ENCODE results near the gene C13orf46.

C13orf46 gene

DNA sequence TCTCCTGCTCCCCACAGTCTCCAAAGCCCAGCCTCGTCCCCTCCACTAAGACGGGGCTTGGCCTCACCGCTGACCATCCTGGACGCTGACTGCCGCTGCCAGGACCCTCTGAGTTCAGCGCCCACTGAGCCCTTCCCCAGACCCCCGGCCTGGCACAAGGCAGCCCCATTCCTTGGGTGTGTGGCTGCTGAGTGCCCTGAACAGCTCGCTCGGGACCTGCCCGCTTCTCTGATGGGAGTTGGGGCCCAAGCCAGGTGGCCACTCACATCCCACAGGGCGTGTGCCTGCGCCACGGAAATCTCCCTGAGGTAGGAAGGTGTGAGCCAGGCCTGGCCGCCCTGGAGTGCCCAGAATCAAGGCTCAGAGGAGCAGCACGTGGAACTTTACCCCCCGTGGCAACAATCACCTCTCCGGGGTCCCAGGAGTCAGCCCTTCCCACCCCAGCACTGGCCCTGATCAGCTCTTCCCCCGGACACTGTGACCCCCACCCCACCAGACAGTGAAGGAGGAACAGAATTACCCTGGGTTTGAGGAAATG is 20.8 kb downstream of the C13orf46 start:
- no peak for FAIRE-seq

DNA sequence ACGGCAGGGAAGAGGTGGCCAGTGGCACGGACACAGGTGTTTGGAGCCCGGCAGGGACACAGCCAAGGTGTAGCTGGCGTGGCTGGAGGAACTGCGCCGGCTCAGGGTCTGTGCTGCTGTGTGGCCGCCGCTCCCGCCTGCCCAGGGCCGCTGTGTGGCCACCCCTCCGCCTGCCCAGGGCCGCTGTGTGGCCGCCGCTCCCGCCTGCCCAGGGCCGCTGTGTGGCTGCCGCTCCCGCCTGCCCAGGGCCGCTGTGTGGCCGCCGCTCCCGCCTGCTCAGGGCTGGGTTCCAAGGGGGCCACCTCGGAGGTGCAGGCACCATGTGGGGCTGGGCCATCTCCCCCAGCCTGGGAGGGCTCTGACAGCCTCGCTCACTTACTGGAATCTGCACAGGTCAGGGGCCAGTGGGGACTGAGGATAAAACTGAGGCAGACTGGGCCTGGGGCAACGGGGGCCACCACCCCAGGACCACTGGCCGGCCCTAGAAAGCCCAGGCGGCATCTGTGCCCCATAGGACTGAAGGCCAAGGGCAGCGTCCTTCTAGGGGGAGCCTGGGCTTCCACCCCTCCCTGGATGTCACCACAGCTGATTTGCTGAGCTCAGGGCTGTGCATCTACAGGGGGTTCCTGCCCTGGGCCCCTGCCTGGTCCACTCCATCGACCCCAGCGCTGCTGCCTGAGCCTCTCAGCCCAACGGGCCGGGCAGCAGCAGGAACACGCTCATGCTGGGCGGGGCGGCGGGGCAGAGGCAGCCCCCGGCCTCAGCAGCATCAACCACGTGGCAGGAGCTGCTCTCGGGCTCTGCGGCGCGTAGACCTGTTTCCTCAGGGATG is 21.5 kb downstream of the C13orf46 start:
- no peak for FAIRE-seq

DNA sequence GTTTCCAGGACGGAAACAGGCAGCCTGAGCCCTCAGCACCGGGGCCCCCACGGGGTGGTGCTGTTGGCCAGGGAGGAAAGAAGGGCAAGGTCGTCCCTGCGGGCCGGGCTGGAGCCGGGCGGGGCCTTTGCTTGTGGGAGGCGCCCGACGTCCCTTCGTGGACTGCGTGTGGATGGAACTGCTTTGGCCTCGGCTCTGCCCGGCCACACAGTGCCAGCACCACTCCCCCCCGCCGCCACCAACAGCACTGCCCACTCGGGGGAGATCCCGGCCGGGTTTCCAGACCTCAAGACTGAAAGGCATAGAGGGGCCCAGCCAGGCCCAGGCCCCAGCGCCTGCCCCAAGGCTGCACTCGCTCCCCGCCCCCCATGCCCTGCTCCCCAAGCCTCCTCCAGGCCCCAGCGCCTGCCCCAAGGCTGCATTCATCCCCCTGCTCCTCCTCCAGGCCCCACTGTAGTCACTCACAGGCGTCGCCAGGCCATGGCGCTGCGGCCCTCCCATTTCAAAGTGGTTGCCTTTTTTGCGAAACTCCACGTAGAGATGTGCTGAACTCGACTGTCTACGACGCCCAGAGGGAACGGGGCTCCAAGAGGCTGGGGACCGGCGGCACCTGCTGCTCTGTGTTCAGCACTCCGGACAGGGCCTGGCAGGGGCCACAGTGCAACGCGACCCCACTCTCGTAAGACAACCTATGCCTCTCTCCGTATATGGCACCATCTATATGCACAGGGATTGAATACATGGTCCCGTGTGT is 22.5 kb downstream of the C13orf46 start:
- no peak for FAIRE-seq

DNA sequence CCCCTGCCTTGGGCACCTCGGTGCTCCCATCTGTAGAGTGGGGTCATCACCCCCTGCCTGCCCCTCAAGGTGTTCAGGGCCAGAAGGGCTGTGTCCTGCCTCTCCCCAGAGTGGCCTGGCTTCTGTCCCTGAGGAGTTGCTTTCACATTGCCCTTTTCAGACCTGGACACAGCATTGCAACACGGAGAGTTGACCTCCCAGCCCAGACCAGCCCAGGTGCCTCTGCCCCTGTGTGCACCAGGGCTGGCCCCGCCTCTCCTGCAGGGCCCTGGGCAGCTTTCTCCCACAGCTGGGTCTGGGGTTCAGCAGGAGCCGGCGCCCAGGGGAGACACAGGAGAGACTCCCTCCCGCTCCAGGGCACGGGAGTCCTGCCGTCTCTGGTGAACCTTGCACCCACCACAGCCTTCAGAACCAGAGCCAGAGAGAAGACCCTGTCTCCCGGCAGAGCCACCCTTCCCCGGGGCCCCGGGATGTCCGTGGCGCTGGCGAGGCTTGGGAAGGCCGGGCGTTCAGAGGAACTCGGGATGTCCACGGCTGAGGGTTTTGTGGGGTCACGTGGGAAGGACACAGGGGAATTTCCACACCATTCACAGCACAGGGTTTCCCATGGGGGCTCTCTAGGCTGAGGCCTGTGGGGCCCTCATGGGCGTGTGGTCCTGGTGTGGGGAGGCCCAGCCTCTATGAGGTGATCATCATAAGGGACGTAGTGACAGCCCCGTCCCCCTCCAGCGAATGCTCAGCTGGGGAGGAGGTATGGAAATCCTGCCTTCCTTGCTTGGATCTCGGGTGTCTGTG is 23.2 kb downstream of the C13orf46 start:
- no peak for FAIRE-seq

DNA sequence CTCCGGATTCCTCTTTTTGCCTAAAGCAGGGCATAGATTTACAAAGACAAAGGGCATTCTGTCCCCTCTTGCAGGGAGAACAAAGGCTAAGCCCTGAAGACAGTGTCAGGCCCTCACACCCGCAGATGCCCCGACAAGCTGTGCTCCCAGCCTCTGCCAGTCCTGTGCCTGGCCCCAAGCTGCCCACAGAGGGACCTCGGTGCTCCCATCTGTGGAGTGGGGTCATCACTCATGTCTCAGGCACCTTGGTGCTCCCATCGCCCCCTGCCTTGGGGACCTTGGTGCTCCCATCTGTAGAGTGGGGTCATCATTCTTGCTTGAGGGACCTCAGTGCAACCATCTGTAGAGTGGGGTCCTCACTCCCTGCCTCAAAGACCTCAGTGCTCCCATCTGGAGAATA is 24.3 kb downstream of the C13orf46 start:
- FAIRE-seq: no peak

DNA sequence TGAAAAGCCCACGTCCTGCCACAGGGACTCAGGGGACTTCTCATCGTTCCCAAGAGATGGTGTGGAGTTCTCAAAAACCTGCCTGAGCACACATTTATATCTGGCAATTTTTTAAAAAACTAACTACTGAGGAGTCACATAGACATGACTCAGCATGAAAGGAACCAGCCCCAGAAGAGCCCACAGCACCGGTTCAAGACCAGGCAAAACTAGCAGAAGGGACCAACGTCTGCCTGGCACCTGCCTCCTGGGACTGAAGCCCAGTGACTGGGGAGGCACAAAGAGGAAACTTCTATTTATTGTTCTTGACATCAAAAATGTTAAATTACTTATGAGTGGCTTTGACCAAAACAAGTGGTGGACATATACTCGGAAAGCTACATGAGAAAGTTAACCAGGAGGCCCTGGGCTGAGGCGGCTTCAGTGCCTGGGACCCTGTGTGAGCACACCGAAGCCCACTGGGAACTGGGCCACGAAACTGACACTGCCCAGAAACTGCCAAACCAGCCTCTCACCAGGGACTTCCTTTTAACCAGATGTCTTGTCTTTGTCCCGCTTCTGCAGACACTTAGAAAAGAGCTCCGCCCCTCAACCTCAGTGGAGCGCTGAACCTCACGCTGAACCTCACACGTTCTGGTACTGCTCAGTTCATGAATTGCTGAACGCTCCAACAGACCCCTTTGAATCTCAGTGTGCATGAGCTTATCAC is 25.7 kb downstream of the C13orf46 start:
- FAIRE-seq: no peak

DNA sequence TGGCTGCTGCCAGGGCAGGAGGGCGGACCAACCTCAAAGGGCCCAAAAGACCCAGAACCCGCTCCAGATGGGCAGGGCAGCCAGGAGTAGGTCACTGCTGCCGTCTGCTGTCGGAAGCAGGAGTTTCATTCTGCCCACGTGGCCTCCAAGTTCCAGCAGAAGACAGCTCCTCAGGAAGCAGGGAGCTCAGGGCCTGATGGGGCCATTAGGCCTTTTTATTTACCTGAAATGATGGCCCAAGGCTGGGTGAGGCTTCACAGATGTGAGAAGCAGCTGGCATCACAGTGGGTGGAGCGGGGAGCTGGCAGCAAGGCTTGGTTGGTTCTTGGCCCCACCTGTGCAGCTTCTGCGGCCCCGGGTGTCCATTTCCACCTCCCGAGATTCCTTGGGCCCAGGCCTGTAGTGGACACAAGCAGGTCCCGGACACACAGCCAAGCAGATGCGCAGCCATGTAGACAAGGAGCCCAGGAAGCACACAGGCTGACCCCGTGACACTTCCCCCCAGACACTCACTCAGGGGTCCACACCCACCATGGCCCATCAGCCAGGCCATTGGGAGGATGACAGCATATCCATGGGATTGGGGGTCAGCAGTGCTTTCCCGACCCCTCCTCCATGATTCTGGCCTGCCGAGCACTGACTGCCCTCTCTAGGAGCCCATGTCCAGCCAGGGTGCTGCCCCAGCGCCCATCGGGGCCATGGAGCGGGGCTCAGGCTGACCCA is 26.4 kb downstream of the C13orf46 start:
- FAIRE-seq: no peak

DNA sequence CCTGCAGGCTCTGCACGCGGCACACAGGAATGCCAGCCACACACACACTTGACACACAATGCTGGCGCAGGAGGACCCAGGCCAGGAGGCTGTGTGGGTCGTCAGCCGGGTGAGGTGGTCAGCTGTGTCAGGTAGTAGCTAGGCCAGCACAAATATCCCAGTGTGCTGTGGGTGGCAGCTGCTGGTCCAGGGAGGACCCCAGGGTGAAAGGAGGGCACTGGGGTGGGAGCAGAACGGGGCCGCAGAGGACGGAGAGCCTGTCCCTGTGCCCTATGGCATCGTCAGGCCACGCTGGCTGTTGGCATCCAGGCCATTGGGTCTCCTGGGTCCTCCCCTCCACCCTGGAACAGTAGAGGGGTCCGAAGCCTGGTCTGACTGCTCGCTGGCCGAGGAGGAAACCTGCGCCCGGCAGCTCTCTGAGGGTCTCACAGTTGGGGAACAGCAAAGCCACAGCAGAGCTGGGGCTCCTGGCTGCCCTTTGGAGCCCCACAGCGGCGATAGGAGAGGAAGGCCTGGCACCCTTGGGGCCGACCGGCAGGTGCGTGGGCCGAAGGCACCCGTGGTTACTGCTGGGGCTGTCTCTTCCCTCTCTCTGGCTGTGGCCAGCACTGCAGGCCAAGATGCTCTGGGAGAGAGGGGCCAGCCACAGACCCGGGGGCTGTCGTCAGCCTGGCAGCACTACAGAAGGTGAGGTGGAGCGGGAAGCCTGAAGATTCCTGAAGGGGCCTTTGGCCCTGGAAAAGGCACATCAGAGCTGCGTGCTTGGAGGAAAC is 27.3 kb downstream of the C13orf46 start:
- no peak for FAIRE-seq

DNA sequence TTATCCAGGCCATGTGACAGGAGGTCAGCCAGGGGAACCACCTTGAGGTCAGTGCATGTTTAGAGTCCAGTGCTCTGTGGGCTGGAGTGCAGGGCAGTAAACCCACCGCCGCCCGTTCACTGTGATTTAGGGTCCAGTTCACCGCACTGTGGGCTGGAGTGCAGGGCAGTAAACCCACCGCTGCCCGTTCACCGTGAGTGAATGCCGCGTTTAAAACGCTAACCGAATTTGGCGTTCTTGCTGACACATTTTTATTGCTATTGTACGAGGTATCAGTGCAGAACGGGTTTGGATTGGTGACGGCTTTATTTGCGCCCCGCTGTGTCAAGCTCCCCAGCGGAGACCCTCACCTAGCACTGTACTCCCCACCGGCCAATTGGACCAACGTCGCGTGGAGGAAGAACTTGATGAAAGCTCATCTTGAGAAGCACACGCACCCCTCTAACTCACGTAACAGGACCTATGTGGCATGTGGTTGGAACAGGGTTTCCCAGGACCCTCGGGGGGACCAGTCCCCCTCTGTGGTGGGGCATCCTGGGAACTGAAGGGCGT is 27.9 kb downstream of the C13orf46 start:
- FAIRE-seq: no peak

DNA sequence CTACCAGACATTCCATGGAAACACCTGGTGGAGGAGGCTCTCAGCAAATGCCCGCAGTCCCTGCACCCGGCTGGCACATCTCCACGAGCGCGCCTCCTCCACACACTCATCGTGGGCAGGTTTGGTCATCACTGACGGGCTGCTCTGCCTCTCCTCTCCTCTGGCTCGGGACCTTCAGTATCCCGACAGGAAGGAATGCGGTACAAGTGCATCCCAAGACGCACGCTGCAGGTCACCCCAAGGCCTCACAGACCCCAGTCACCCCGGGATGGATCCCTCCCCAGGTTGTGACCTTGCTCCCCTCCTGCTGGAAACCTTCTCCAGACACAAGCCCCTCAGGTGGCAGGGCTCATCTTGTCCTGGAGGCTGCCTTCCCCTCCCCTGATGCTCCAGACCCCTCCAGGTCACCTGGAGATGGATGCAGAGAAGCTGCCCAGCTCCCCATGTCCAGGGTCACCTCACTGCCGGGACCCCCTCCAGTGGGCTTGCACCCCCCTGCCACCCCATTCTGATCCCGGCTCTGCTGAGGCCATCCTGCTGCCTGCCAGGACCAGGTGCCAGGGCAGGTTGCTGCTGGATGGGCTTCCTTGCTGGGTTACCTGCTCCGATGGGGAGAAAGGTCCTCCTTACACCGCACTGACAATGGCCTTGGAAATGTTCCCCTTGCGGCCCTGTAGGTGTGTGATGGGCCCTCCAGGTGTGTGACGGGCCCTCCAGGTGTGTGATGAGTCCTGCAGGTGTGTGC is 29.9 kb downstream of the C13orf46 start:
- no peak for FAIRE-seq

DNA sequence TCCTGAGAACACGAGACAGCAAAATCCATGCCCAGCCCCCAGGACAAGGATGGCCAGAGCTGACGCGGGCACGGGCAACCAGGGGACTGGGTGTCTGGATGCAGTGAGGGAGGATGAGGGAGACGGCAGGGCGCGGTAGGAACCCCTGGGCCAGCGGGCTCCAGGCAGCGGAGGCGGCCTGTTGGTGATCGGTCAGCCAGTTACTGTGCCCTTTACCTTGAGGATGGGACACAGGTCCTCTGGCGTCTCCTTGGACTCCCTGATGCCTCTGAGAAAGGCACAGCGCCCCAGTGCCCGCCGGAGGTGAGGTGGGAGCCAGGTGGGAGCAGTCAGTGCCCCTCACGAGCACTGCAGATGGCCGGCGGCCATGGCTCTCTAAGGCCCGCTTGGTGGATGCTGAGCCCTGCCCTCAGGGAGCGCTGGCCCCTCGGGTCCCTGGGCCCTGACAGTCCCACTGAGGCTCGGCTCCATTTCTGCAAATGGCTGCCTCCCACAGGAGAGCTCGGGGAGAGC is 31.2 kb downstream of the C13orf46 start:
- no peak for FAIRE-seq

DNA sequence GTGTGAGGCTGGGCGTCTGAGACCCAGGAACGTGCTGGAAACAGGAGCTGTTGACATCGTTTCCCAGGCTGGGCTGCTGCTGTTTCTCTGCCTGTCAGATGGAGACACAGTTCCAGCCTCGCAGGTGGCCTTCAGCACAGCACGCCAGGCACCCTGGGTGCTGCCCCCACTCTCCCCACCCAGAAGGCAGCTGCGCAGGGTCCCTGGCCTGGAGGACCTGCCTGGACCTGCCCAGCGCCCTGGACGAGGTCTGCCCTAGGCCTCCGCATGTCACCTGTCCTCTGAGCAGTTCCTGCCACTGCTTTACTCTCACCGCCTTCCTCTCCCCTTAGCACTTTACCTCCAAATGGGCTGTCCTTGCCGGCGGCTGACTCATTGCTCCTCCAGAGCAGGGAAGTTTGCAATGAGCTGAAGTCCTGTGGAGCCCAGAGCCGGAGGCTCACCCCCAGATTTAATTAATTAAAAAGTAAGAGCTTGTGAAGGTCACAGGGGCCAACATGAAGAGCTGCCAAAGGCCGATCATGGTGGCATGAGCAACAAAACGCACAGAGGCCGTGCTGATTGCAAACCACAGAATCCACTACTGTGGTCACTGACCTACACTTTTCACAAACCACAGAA is 32.2 kb downstream of the C13orf46 start:
- no peak for FAIRE-seq

DNA sequence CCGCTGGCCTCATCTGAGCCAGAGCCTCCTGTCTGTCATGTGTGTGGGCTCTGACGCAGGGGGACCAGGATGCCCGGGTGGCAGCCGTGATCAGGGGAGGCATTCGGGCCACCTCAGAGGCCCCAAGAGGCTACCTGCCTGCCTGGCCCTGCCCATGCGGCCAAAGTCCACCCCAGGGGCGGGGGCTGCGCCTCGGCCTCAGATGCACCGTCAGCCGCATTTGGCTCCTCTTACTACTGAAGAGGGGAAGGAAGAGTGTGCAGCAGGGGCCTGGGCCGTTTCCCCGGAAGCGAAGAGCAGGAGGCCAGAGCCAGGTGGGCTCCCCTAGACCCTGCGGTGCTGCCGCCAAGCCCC is 34.0 kb downstream of the C13orf46 start:
- no peak for FAIRE-seq

DNA sequence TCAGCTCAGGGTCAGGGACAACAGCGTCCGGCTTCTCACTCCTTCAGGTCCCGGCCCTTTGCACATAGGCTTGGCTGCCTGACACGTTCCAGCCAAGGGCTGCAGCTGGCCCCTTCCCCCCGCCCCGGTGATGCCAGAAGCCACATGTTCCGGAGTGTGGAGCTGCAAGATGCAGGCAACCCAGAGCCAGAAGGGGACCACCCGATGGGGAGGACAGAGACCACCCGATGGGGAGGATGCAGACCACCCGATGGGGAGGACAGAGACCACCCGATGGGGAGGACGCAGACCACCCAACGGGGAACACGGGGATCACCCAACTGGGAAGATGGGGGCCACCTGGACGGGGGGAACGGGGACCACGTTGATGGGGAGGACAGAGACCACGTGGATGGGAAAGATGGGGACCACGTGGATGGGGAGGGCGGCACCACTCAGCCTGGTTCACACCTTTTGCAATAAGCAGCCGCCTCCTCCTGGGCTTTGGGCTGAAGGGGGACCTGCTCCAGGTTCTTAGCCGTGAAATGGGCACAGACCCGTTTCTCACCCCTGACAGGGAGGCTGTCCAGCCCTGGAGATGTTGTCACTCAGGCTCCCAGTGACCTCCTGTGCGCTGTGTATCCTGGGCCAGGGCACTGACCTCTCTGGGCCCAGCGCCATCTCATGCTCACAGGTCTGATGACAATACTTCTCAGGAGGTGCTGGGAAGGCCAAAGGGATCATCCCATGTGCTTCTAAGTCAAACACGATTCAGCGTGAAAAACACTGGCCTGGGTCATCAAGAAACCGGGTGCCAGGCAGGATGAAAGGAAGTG is 34.5 kb downstream of the C13orf46 start:
- no peak for FAIRE-seq

DNA sequence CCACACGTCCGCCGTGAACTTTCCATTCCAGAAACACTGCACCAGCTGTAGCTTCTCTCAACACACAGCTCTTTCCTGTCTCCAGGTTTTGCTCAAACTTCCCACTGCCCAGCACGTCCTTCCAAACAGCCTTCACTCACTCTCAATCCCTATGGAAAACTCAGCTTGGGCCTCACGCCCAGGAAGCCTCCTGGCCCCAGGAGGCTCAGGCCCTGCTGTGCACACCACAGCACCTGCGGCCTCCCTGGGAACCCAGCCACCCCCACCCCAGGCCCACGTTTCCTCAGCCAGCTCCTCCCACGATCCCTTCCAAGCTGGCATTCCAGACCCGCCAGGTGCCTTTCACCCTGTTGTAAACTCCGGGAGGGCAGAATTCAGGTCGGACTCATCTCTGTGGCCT is 35.2 kb downstream of the C13orf46 start:
- FAIRE-seq: no peak

DNA sequence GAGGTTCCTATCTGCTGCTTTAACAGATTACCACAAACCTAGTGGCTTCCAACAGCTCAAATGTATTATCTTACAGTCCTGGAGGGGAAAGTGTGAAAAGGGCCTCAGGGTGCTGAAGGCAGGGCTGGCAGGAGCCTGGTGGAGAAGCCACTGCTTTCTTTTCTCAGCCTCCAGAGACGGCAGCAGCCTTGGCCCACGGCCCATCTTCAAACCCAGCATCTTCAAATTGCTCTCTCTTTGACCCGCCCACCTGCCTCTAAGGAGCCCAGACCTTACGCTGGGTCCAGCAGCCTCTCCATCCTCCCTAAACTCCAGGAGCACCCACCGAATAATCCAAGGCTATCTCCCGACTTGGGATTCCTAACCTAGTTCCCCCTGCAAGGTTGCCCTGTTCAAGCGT is 35.6 kb downstream of the C13orf46 start:
- FAIRE-seq: no peak

DNA sequence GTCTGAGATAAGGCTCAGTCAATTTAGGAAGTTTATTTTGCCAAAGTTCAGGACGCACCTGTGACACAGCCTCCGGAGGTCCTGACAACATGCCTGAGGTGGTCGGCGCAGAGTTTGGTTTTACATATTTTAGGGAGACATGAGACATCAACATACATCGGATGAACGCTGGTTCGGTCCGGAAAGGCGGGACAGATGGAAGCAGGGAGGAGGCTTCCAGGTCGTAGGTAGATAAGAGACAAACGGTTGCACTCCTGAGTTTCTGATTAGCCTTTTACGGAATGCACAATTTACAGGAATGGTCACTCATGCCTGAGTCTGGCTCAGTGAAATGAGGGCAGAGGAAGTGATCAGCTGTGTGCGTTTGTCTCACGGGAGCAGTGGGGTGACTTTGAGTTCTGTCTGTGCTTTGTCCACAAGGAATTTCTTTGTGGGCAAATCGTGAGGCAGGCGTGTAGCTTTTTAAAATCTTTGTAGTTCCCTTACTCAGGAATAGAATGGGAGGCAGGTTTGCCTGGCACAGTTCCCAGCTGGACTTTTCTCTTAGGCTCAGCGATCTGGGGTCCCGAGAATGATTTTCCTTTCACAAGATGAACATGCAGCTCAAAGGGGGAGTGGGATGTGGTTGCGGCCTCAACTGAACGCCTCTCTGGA is 36.2 kb downstream of the C13orf46 start:
- FAIRE-seq: no peak

DNA sequence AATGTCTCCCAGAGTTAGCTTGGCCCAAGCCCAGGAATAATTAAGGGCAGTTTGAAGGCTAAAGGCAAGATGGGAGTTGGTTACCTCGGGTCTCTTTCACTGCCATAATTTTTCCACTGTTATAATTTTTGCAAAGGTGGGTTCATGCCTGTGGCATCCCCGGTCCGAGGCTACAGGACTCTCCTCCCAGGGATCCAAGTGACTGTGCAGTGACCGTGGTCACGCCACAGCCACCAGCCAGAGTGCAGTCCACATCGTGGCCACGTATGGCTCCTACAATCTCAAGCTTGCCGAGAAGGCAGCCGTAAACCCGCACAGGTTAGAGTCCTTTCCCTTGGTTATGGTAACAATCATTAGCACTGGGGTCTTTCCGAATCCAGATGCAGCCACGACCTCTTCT is 36.8 kb downstream of the C13orf46 start:
- FAIRE-seq: no peak

All from TTC549 (cell line).